ENCODE data around the gene AUTS2.

DNA sequence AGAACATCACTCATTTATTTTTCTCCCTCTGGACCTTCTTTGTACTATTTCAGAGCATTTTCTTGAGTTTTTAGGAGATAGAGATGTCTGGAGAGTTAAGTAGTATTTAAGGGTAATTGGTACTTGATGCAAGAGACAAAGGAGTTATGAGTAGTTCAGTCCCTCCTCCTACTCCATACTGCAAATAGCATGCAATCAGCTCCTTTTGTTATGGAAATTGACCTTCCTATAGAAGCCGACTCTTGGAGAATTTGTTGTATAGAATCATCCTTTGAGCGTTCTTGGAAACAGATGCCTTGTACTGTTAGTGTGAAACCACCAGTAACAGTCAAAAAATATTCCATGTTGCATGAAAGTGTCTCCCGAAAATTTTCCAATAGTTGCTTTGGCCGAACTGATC, 1105.5 kb downstream of the AUTS2 start:
- TF ChIP-seq, protein P1, sequence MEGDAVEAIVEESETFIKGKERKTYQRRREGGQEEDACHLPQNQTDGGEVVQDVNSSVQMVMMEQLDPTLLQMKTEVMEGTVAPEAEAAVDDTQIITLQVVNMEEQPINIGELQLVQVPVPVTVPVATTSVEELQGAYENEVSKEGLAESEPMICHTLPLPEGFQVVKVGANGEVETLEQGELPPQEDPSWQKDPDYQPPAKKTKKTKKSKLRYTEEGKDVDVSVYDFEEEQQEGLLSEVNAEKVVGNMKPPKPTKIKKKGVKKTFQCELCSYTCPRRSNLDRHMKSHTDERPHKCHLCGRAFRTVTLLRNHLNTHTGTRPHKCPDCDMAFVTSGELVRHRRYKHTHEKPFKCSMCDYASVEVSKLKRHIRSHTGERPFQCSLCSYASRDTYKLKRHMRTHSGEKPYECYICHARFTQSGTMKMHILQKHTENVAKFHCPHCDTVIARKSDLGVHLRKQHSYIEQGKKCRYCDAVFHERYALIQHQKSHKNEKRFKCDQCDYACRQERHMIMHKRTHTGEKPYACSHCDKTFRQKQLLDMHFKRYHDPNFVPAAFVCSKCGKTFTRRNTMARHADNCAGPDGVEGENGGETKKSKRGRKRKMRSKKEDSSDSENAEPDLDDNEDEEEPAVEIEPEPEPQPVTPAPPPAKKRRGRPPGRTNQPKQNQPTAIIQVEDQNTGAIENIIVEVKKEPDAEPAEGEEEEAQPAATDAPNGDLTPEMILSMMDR (IDR thresholded peaks at IDR 0.05), result no peak
- TF ChIP-seq POLR2A (IDR thresholded peaks at IDR 0.05), result no peak

Measured in thyroid gland (tissue), 4 donors.